Measurements from ENCODE around the gene TRIM69. TPM values are rescaled to one million over a fixed set of nuclear protein-coding genes. Genes with fewer than 3 reads are reported as not detected.

Gene TRIM69
- polyA plus RNA-seq, 1 donor from 2014 or later = 38.3 TPM

DNA sequence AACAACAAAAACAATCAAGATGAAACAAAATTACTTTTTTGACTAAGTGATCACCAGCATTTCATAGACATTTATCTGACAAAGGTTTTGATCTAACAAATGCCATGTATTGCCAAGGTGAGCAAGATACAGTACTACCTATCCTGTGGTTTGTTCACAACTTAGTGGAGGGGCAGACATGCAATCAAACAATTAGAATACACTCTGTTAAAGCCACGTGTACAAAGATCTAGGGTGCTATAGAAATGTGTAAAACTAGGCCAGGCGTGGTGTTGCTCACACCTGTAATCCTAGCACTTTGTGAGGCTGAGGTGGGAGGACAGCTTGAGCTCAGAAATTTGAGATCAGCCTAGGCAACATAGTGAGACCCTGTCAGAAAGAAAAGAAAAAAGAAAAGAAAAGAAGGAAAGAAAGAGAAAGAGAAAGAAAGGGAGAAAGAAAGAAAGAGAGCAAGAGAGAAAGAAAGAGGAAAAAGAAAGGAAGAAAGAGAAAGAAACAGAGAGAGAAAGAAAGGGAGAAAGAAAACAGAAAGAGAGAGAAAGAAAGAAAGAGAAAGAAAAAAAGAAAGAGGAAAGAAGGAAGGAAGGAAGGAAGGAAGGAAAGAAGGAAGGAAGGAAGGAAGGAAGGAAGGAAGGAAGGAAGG lies 1.4 kb upstream of the TRIM69 start:
- H3K4me3 ChIP-seq (ENCODE audit: low read length) = no peak overlapping the region
- H3K27ac ChIP-seq (ENCODE audit: low read length) = no peak overlapping the region
- no peak overlapping the region for H2AFZ ChIP-seq (ENCODE audit: low read depth, low read length)
- H3K9me2 ChIP-seq (ENCODE audit: insufficient read depth, low read length) = no peaks in the 10 kb centered on the region
- H3K4me2 ChIP-seq (ENCODE audit: low read length) = no peak overlapping the region
- H3K9me3 ChIP-seq (ENCODE audit: low read length) = no peaks in the 10 kb centered on the region
- no peaks in the 10 kb centered on the region for H3K27me3 ChIP-seq (ENCODE audit: insufficient read depth, low read depth, low read length)
- no peak for TF ChIP-seq EP300 (conservative IDR thresholded peaks at IDR 0.05; ENCODE audit: poor library complexity, severe bottlenecking)
- no peaks in the 10 kb centered on the region for H4K20me1 ChIP-seq (ENCODE audit: insufficient read depth)
- no peaks in the 10 kb centered on the region for H3F3A ChIP-seq (ENCODE audit: insufficient read depth, low read length, poor library complexity, severe bottlenecking)
- H3K9ac ChIP-seq (ENCODE audit: low read length) = no peak overlapping the region
- peaks cover 5% of the 10 kb centered on the region for H3K79me2 ChIP-seq (replicated peaks; ENCODE audit: insufficient read depth, low read length)
- H3K36me3 ChIP-seq (ENCODE audit: insufficient read depth, low read length) = no peaks in the 10 kb centered on the region

DNA sequence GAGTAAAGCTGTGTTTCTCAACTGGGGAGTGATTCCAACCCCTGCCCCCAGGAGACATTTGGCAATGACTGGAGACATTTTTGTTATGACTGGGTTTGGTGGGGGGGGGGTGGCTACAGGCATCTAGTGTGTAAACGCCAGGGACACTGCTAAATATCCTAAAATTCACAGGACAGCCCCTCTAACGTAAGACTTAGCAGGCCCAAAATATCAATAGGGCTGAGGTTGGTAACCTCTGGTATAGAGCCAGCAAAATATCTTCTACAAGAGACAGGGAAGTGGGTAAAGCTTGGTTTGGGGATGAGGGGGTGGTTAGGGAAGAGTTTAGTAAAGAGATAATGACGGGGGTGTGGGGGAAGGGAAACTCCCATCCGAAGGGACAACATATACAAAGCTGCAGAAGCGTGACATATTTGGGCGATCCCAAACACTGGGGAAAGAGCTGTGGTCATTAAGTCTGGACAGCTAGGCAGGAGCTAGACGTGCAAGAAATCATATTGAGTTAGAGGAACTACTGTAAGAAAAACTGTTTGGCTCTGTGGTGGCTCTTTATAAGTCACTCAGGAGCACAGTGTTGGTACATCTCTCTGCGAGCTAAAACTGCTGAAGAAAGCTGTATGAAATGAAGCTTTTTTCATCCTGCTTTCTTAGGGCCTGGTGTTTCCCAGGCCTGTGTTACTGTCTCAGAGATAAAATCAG lies 697 bp upstream of the TRIM69 start:
- H3K9ac ChIP-seq (ENCODE audit: low read length) = no peak overlapping the region
- no peak for TF ChIP-seq EP300 (conservative IDR thresholded peaks at IDR 0.05; ENCODE audit: poor library complexity, severe bottlenecking)
- no peak for TF ChIP-seq POLR2AphosphoS5 (IDR thresholded peaks at IDR 0.05)
- TF ChIP-seq, protein P1, sequence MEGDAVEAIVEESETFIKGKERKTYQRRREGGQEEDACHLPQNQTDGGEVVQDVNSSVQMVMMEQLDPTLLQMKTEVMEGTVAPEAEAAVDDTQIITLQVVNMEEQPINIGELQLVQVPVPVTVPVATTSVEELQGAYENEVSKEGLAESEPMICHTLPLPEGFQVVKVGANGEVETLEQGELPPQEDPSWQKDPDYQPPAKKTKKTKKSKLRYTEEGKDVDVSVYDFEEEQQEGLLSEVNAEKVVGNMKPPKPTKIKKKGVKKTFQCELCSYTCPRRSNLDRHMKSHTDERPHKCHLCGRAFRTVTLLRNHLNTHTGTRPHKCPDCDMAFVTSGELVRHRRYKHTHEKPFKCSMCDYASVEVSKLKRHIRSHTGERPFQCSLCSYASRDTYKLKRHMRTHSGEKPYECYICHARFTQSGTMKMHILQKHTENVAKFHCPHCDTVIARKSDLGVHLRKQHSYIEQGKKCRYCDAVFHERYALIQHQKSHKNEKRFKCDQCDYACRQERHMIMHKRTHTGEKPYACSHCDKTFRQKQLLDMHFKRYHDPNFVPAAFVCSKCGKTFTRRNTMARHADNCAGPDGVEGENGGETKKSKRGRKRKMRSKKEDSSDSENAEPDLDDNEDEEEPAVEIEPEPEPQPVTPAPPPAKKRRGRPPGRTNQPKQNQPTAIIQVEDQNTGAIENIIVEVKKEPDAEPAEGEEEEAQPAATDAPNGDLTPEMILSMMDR (IDR thresholded peaks at IDR 0.05; ENCODE audit: poor library complexity, severe bottlenecking) = no peak
- no peak for TF ChIP-seq TAF1 (IDR thresholded peaks at IDR 0.05; ENCODE audit: low read depth)
- TF ChIP-seq MXI1 (conservative IDR thresholded peaks at IDR 0.05; ENCODE audit: poor library complexity, severe bottlenecking) = no peak
- TF ChIP-seq SMC3 (conservative IDR thresholded peaks at IDR 0.05; ENCODE audit: poor library complexity) = no peak
- no peak for TF ChIP-seq EZH2 (IDR thresholded peaks at IDR 0.05; ENCODE audit: borderline replicate concordance, insufficient read depth, low read length, poor library complexity, severe bottlenecking)
- TF ChIP-seq RAD21 (conservative IDR thresholded peaks at IDR 0.05) = no peak
- TF ChIP-seq, protein P2, sequence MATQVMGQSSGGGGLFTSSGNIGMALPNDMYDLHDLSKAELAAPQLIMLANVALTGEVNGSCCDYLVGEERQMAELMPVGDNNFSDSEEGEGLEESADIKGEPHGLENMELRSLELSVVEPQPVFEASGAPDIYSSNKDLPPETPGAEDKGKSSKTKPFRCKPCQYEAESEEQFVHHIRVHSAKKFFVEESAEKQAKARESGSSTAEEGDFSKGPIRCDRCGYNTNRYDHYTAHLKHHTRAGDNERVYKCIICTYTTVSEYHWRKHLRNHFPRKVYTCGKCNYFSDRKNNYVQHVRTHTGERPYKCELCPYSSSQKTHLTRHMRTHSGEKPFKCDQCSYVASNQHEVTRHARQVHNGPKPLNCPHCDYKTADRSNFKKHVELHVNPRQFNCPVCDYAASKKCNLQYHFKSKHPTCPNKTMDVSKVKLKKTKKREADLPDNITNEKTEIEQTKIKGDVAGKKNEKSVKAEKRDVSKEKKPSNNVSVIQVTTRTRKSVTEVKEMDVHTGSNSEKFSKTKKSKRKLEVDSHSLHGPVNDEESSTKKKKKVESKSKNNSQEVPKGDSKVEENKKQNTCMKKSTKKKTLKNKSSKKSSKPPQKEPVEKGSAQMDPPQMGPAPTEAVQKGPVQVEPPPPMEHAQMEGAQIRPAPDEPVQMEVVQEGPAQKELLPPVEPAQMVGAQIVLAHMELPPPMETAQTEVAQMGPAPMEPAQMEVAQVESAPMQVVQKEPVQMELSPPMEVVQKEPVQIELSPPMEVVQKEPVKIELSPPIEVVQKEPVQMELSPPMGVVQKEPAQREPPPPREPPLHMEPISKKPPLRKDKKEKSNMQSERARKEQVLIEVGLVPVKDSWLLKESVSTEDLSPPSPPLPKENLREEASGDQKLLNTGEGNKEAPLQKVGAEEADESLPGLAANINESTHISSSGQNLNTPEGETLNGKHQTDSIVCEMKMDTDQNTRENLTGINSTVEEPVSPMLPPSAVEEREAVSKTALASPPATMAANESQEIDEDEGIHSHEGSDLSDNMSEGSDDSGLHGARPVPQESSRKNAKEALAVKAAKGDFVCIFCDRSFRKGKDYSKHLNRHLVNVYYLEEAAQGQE (IDR thresholded peaks at IDR 0.05; ENCODE audit: borderline replicate concordance) = no peak
- no peak overlapping the region for H3K4me2 ChIP-seq (ENCODE audit: low read length)
- no peaks in the 10 kb centered on the region for H3K79me2 ChIP-seq (replicated peaks; ENCODE audit: insufficient read depth, low read length)
- H3K27ac ChIP-seq (ENCODE audit: low read length) = no peak overlapping the region
- no peaks in the 10 kb centered on the region for H4K20me1 ChIP-seq (ENCODE audit: insufficient read depth)
- no peaks in the 10 kb centered on the region for H3K36me3 ChIP-seq (ENCODE audit: insufficient read depth, low read length)
- H3K9me3 ChIP-seq (ENCODE audit: low read length) = no peaks in the 10 kb centered on the region
- no peaks in the 10 kb centered on the region for H3K27me3 ChIP-seq (ENCODE audit: insufficient read depth, low read depth, low read length)
- H2AFZ ChIP-seq (ENCODE audit: low read depth, low read length) = no peak overlapping the region
- no peak overlapping the region for H3K4me3 ChIP-seq (ENCODE audit: low read length)
- H3F3A ChIP-seq (ENCODE audit: insufficient read depth, low read length, poor library complexity, severe bottlenecking) = no peaks in the 10 kb centered on the region
- H3K9me2 ChIP-seq (ENCODE audit: insufficient read depth, low read length) = no peaks in the 10 kb centered on the region
